ENCODE data around the gene FOXO3. TPM values are rescaled to one million over a fixed set of nuclear protein-coding genes. Genes with fewer than 3 reads are reported as not detected.
A peak's percentile ranks its signal among the peaks of the same experiment; 100 is the strongest.

The FOXO3 gene
- total RNA-seq, 1 experiment from 2014 or later = 43.8 TPM

- Histone ChIP-seq H3K9me3 (ENCODE audit: control insufficient read depth, insufficient read depth, low read depth, low read length) (no peaks in the 10 kb centered on the region), H3K4me1 (ENCODE audit: control insufficient read depth, insufficient read depth, low read length) (peaks cover 13% of the 10 kb centered on the region), H3K4me3 (ENCODE audit: low read depth in 2 of 2, low read length in 2 of 2) (peak overlapping the region; percentile 96 to 98), H3K27me3 (ENCODE audit: control insufficient read depth, insufficient read depth, low read length) (peaks cover 3% of the 10 kb centered on the region; the same call in 1 of the 2 replicates), H3K27ac (ENCODE audit: low read length) (peak overlapping the region; percentile 82), H3K36me3 (ENCODE audit: control insufficient read depth, insufficient read depth, low read length) (no peaks in the 10 kb centered on the region; the same call in 1 of the 2 replicates)
- ChIA-PET POLR2A (interaction anchor here (0.5 to 0.7 kb wide), 5 partner anchors 17 to 536 kb away, joined by 3 to 4 read pairs (median 3); partner anchors contain the start of gene SESN1), CTCF (interaction anchor here (0.5 to 0.9 kb wide), 2 partner anchors 15 to 118 kb away, joined by 3 to 4 read pairs; no protein-coding TSS in a partner anchor)
- TF ChIP-seq SIN3A (IDR thresholded peaks at IDR 0.05; ENCODE audit: borderline replicate concordance, insufficient read depth, low read depth, low read length) = peak; percentile 88; the same call in 1 of the 2 replicates
- peak; percentile 55; the same call in 1 of the 2 replicates for TF ChIP-seq POLR2AphosphoS5 (IDR thresholded peaks at IDR 0.05; ENCODE audit: low read depth, low read length)
- TF ChIP-seq REST (IDR thresholded peaks at IDR 0.05; ENCODE audit: insufficient read depth in 1 of 2, low read depth in 2 of 2, low read length in 1 of 2) = no peak
- TF ChIP-seq TCF7L2 (IDR thresholded peaks at IDR 0.05; ENCODE audit: low read depth, low read length) = 0 out of 2 replicates have a peak, but pooled peaks have one; percentile 30
- peak; percentile 94 for DNase-seq (ENCODE audit: low read depth, low spot score)
- ATAC-seq = peak; percentile 76
- intact Hi-C loops (cut with micrococcal nuclease; ENCODE audit: unreplicated experiment) (loop anchor here (5.0 kb wide), 1 partner anchor 224 kb away; no protein-coding TSS in a partner anchor), in situ Hi-C loops (cut with HindIII; ENCODE audit: low pct_unique_long_range_greater_than_20kb, low sequenced_read_pairs) (no loop called here)
- no TSS peak for BruUV-seq (replicated peaks)
These were observed 2.2 kb upstream of the FOXO3 start for GRCh38 chr6:108558372-108559096.

- no peaks in the 10 kb centered on the region; the same call in 1 of the 2 replicates for H3K27me3 ChIP-seq (ENCODE audit: control insufficient read depth, insufficient read depth, low read length)
- no TSS peak for BruUV-seq (replicated peaks)
- TF ChIP-seq POLR2AphosphoS5 (IDR thresholded peaks at IDR 0.05; ENCODE audit: low read depth, low read length) (peak; percentile 64; the same call in 1 of the 2 replicates), CTCF (IDR thresholded peaks at IDR 0.05) (no peak), REST (IDR thresholded peaks at IDR 0.05; ENCODE audit: insufficient read depth in 1 of 2, low read depth in 2 of 2, low read length in 1 of 2) (0 out of 4 replicates have a peak, but pooled peaks of 1 of the 2 experiments have one; percentile 14), SIN3A (IDR thresholded peaks at IDR 0.05; ENCODE audit: borderline replicate concordance, insufficient read depth, low read depth, low read length) (peak; percentile 3; the same call in 1 of the 2 replicates), TCF7L2 (IDR thresholded peaks at IDR 0.05; ENCODE audit: low read depth, low read length) (peak; percentile 42; the same call in 1 of the 2 replicates)
- H3K4me1 ChIP-seq (ENCODE audit: control insufficient read depth, insufficient read depth, low read length) = peaks cover 21% of the 10 kb centered on the region
- in situ Hi-C loops (cut with HindIII; ENCODE audit: low pct_unique_long_range_greater_than_20kb, low sequenced_read_pairs) (no loop called here), intact Hi-C loops (cut with micrococcal nuclease; ENCODE audit: unreplicated experiment) (loop anchor here (5.0 kb wide), 1 partner anchor 223 kb away; no protein-coding TSS in a partner anchor)
- peak; percentile 72 for ATAC-seq
- ChIA-PET POLR2A (no interaction called here), CTCF (interaction anchor here (0.8 to 0.9 kb wide), 2 partner anchors 118 to 519 kb away, joined by 3 to 4 read pairs; no protein-coding TSS in a partner anchor)
- H3K9me3 ChIP-seq (ENCODE audit: control insufficient read depth, insufficient read depth, low read depth, low read length) = no peaks in the 10 kb centered on the region
- no peak for DNase-seq (ENCODE audit: low read depth, low spot score)
- peak overlapping the region; percentile 96 to 98 for H3K4me3 ChIP-seq (ENCODE audit: low read depth in 2 of 2, low read length in 2 of 2)
- no peaks in the 10 kb centered on the region; the same call in 1 of the 2 replicates for H3K36me3 ChIP-seq (ENCODE audit: control insufficient read depth, insufficient read depth, low read length)
- H3K27ac ChIP-seq (ENCODE audit: low read length) = peak overlapping the region; percentile 88
These were observed 1.4 kb upstream of the FOXO3 start for GRCh38 chr6:108559097-108559883.
